HG02870 (cell line): Measurements from ENCODE around the gene FBXO9.

ENCODE experiments used
- ATAC-seq: cut with Tn5 transposase; IDR thresholded peaks from one replicate; pipeline ENCODE4 v1.9.1; 2021; ENCODE audit warnings: mild to moderate bottlenecking, moderate library complexity; ENCODE audit not compliant: unreplicated experiment

Gene FBXO9

GRCh38 chr6:53130569-53131290, 65.5 kb downstream of the FBXO9 start:
- ATAC-seq = no peak

DNA sequence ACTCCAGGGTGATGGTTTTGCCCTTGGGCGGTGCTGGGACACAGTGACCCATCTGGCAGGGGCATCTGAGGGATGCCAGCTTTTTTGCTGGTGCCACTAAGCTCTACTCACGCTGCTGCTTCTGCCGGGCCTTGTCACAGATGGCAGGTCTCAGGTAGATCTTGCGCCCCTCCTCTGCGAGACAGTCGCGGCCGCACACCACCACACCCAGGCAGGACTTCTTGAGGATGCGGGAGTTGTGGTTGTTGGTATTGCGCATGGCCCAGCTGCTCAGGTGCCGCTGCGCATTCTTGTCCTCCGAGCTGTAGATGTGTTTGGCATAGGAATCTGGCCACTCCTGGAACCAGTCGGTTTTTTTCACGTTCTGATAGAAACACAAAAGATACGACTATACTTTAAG, 68.8 kb downstream of the FBXO9 start:
- ATAC-seq = no peak

- ATAC-seq = no peak
Observed at GRCh38 chr6:53134601-53135235, 69.5 kb downstream of the FBXO9 start.

- no peak for ATAC-seq
Observed at GRCh38 chr6:53136000-53136609, 70.9 kb downstream of the FBXO9 start.

- no peak for ATAC-seq
Observed at GRCh38 chr6:53139841-53140413, 74.7 kb downstream of the FBXO9 start.

GRCh38 chr6:53142810-53143209, 77.6 kb downstream of the FBXO9 start:
- ATAC-seq = no peak

DNA sequence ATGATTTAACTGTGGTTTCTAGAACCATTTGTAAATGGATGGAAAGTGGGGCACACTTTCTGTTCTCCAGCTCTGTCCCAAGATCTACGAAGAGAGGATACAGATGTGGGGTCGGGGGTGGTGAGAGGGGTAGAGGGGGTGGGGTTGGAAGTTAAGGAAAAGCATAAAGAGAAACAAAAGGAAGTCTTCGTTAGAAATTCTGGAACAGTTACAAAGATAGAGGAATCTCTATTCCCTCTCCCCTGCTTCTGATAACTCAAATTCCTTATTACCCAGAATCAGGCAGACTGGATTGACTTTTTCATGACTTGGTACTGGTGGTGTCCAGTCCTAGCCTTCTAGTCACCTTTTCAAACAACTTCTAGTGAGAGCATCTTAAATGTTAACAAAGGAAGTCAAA, 78.5 kb downstream of the FBXO9 start:
- ATAC-seq = no peak

DNA sequence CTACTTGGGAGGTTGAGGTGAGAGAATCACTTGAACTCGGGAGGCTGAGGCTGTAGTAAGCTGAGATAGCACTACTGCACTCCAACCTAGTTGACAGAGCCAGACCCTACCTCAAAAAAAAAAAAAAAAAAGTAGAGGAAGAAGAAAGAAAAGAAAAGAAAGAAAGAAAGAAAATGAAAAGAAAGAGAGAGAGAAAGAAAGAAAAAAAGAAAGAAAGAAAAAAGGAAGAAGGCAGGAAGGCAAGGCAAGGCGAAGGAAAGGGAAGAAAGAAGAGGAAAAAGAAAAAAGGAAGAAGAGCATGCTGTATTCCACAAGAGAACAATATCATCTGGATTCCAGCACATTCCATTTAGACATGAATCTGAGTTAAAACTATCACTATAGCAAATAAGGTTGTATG, 79.6 kb downstream of the FBXO9 start:
- ATAC-seq = no peak

DNA sequence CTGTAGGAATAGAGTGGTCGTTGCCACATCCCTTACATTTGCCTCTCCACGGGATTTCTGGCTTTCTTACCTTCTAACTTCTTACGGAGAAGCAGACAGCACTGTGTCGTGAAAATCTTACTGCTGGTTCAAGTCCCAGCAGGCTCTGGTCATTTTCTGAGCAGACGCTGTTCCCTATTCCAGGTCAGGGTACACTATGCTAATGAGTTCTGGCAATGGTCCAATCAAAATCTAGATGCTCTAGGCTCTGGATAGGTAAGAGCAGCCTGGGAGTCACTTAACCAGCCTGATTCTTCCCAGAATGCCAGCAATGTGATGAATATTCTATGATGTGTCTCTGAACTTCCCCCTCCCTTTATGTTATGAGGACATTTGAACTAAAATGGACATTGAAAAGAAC, 83.5 kb downstream of the FBXO9 start, which contains the start of gene GCM1:
TSS of gene GCM1 (minus strand) at position 158 of the 400 bp plus-strand sequence. CDS start 3,209 bp downstream, outside the sequence.
- no peak for ATAC-seq
